GM18508 (cell line): ENCODE data around the gene PLEKHA6.
"Not testable (repeated sequence)": the region's sequence is repeated elsewhere in the genome, so short reads cannot be mapped to it uniquely, and the experiment has no call there.

ENCODE experiments used
- ATAC-seq: cut with Tn5 transposase; IDR thresholded peaks from one replicate; pipeline ENCODE4 v1.9.1; 2021; ENCODE audit warnings: moderate number of reproducible peaks; ENCODE audit not compliant: insufficient read depth, unreplicated experiment

Gene PLEKHA6

GRCh38 chr1:204338997-204339396, 20.7 kb downstream of the PLEKHA6 start:
- ATAC-seq, result no peak

- ATAC-seq, result no peak
Observed at GRCh38 chr1:204338360-204338759, 21.4 kb downstream of the PLEKHA6 start.

GRCh38 chr1:204337583-204337982, 22.1 kb downstream of the PLEKHA6 start:
- ATAC-seq, result no peak

GRCh38 chr1:204337036-204337429, 22.7 kb downstream of the PLEKHA6 start:
- ATAC-seq, result no peak

- no peak for ATAC-seq
Observed at GRCh38 chr1:204336421-204337035, 23.2 kb downstream of the PLEKHA6 start.

- ATAC-seq, result no peak
Observed at GRCh38 chr1:204335533-204335932, 24.2 kb downstream of the PLEKHA6 start.

GRCh38 chr1:204335085-204335484, 24.6 kb downstream of the PLEKHA6 start:
- ATAC-seq, result no peak

- ATAC-seq, result no peak
Observed at GRCh38 chr1:204334455-204334854, 25.3 kb downstream of the PLEKHA6 start.

- ATAC-seq, result no peak
Observed at GRCh38 chr1:204333427-204333826, 26.3 kb downstream of the PLEKHA6 start.

GRCh38 chr1:204331847-204332487, 27.8 kb downstream of the PLEKHA6 start:
- ATAC-seq, result no peak

- no peak for ATAC-seq
Observed at GRCh38 chr1:204331275-204331674, 28.5 kb downstream of the PLEKHA6 start.

- not testable (repeated sequence) for ATAC-seq
Observed at GRCh38 chr1:204327870-204328269, 31.9 kb downstream of the PLEKHA6 start.

- no peak for ATAC-seq
Observed at GRCh38 chr1:204327359-204327758, 32.4 kb downstream of the PLEKHA6 start.

- ATAC-seq, result no peak
Observed at GRCh38 chr1:204326771-204327300, 32.9 kb downstream of the PLEKHA6 start.

- ATAC-seq, result no peak
Observed at GRCh38 chr1:204325944-204326343, 33.8 kb downstream of the PLEKHA6 start.

- no peak for ATAC-seq
Observed at GRCh38 chr1:204323887-204324286, 35.8 kb downstream of the PLEKHA6 start.

GRCh38 chr1:204322339-204322868, 37.3 kb downstream of the PLEKHA6 start:
- no peak for ATAC-seq

- ATAC-seq, result no peak
Observed at GRCh38 chr1:204321665-204322064, 38.1 kb downstream of the PLEKHA6 start.

GRCh38 chr1:204321051-204321450, 38.7 kb downstream of the PLEKHA6 start:
- no peak for ATAC-seq

- ATAC-seq, result no peak
Observed at GRCh38 chr1:204320382-204320804, 39.3 kb downstream of the PLEKHA6 start.

GRCh38 chr1:204319462-204319861, 40.3 kb downstream of the PLEKHA6 start:
- no peak for ATAC-seq

GRCh38 chr1:204319027-204319426, 40.7 kb downstream of the PLEKHA6 start:
- no peak for ATAC-seq
